ENCODE data around the gene C14orf180.

DNA sequence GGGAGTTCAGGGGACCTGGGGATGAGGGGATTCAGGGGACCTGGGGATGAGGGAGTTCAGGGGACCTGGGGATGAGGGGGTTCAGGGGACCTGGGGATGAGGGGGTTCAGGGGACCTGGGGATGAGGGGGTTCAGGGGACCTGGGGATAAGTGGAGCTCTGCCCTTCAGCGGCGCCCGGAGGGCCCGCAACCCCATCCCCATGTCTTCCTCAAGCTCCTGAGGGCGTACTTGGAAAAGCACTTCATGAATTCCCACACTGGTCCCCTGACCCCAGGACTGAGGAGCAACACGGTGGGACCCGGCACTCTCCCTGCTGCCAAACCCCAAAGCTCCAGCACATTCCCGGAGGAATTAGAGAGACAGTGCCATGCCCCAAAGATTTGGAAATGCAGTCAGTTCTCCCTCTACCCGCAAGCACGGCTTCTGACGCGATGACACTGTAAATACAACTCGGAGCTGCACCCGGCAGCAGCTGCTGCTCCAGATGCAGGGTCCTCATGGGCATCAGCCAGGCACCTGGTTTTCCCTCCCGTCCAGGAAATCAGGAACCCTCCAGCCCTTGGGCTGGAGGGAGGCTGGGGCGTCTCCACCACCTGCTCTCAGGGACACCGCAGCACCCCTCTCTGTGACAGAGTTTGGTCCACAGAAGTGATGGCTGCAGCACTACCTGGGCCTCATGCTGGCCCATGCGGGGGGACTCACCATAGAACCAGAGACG is 32.8 kb upstream of the C14orf180 start:
- TF ChIP-seq, protein P1, sequence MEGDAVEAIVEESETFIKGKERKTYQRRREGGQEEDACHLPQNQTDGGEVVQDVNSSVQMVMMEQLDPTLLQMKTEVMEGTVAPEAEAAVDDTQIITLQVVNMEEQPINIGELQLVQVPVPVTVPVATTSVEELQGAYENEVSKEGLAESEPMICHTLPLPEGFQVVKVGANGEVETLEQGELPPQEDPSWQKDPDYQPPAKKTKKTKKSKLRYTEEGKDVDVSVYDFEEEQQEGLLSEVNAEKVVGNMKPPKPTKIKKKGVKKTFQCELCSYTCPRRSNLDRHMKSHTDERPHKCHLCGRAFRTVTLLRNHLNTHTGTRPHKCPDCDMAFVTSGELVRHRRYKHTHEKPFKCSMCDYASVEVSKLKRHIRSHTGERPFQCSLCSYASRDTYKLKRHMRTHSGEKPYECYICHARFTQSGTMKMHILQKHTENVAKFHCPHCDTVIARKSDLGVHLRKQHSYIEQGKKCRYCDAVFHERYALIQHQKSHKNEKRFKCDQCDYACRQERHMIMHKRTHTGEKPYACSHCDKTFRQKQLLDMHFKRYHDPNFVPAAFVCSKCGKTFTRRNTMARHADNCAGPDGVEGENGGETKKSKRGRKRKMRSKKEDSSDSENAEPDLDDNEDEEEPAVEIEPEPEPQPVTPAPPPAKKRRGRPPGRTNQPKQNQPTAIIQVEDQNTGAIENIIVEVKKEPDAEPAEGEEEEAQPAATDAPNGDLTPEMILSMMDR (IDR thresholded peaks at IDR 0.05): no peak
- TF ChIP-seq POLR2A (IDR thresholded peaks at IDR 0.05): no peak
